Endothelial cell (in vitro differentiated cells): ENCODE data around the gene ANKRD17. TPM values are rescaled to one million over a fixed set of nuclear protein-coding genes. Genes with fewer than 3 reads are reported as not detected.

Experiments used
- DNase-seq: peaks from one replicate; pipeline ENCODE4 v3.0.0; 2021; ENCODE audit warnings: low spot score
- H3K27ac Mint-ChIP-seq: one replicate; pipeline ENCODE4 v1.8.0; 2021; ENCODE audit warnings: mixed read lengths, inconsistent platforms; ENCODE audit not compliant: unreplicated experiment
- H3K27me3 Mint-ChIP-seq: one replicate; pipeline ENCODE4 v1.8.0; 2021; ENCODE audit warnings: mild to moderate bottlenecking, moderate library complexity, mixed read lengths, inconsistent platforms; ENCODE audit not compliant: unreplicated experiment
- H3K36me3 Mint-ChIP-seq: one replicate; pipeline ENCODE4 v1.8.0; 2021; ENCODE audit warnings: mild to moderate bottlenecking, low read depth, mixed read lengths, inconsistent platforms; ENCODE audit not compliant: unreplicated experiment
- H3K4me1 Mint-ChIP-seq: one replicate; pipeline ENCODE4 v1.8.0; 2021; ENCODE audit warnings: mild to moderate bottlenecking, mixed read lengths, inconsistent platforms; ENCODE audit not compliant: unreplicated experiment
- H3K4me3 Mint-ChIP-seq: one replicate; pipeline ENCODE4 v1.8.0; 2021; ENCODE audit warnings: mild to moderate bottlenecking, mixed read lengths, inconsistent platforms; ENCODE audit not compliant: unreplicated experiment
- H3K9me3 Mint-ChIP-seq: one replicate; pipeline ENCODE4 v1.8.0; 2021; ENCODE audit warnings: mixed read lengths, inconsistent platforms; ENCODE audit not compliant: unreplicated experiment
- total RNA-seq: library from RNA; stranded (reverse); fragmentation: NEBNext Ultra II Directional; extraction: Animal tissue kit (Norgen Biotek cat#: 25700); gene quantifications from one replicate; pipeline ENCODE4 v1.2.1, GENCODE V29; 2021; ENCODE audit not compliant: unreplicated experiment
- TF ChIP-seq, protein P1 (sequence below): fragments of 200-600 bp; sonication (generic); IDR thresholded peaks from one replicate; pipeline ENCODE4 v1.5.0; 2021; ENCODE audit warnings: antibody characterized with exemption; ENCODE audit not compliant: unreplicated experiment

Gene ANKRD17
- total RNA-seq, 1 donor from 2014 or later, result 61.8 TPM

DNA sequence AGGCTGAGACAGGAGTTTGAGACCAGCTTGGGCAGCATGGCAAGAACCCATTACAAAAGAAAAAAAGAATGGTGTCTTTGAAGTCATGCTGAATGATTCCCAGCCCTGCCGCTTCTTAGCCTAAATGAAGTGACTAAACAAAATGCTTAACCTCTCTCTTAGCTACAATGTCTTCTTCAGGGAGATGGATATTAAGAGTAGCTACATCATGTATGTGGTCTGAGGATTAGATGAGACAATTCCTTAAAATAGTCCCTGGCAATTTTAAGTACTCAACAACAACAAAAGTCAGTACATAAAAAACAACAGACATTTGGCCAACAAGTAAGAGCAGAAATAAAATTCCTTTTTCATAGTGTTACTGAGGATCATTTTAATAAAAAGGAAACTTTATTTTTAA, 124.8 kb downstream of the ANKRD17 start:
- Mint-ChIP-seq H3K27ac (peak overlapping the region; percentile 41), H3K9me3 (no peaks in the 10 kb centered on the region), H3K4me3 (no peak overlapping the region), H3K4me1 (no peaks in the 10 kb centered on the region), H3K36me3 (peaks cover 8% of the 10 kb centered on the region), H3K27me3 (no peaks in the 10 kb centered on the region)
- DNase-seq, result no peak
- TF ChIP-seq, protein P1, sequence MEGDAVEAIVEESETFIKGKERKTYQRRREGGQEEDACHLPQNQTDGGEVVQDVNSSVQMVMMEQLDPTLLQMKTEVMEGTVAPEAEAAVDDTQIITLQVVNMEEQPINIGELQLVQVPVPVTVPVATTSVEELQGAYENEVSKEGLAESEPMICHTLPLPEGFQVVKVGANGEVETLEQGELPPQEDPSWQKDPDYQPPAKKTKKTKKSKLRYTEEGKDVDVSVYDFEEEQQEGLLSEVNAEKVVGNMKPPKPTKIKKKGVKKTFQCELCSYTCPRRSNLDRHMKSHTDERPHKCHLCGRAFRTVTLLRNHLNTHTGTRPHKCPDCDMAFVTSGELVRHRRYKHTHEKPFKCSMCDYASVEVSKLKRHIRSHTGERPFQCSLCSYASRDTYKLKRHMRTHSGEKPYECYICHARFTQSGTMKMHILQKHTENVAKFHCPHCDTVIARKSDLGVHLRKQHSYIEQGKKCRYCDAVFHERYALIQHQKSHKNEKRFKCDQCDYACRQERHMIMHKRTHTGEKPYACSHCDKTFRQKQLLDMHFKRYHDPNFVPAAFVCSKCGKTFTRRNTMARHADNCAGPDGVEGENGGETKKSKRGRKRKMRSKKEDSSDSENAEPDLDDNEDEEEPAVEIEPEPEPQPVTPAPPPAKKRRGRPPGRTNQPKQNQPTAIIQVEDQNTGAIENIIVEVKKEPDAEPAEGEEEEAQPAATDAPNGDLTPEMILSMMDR, result no peak

DNA sequence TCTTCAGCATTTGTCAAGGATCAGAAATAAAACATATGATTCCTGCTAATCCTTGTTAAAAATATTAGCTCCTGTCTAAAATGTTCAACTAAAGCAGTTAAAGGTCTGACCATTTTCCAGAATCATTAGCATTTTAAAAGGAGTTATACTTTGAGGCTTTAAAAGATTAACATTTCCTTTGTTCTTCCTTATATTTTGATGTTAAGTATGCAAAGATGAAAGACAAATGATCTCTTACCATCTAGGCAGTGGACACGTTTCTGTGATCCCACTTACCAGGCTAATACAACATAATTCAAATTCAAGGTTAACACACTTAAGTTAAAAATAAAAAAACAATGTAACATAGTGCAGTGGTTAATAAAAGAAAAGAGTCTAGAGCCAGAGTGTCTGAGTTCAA, 127.3 kb downstream of the ANKRD17 start:
- Mint-ChIP-seq H3K9me3 (no peaks in the 10 kb centered on the region), H3K4me3 (no peak overlapping the region), H3K27ac (no peak overlapping the region), H3K4me1 (no peaks in the 10 kb centered on the region), H3K27me3 (no peaks in the 10 kb centered on the region), H3K36me3 (peaks cover 4% of the 10 kb centered on the region)
- DNase-seq, result no peak
- TF ChIP-seq, protein P1, result no peak

- Mint-ChIP-seq H3K4me3 (no peak overlapping the region), H3K27me3 (no peaks in the 10 kb centered on the region), H3K9me3 (no peaks in the 10 kb centered on the region), H3K4me1 (peaks cover 4% of the 10 kb centered on the region), H3K36me3 (peaks cover 4% of the 10 kb centered on the region), H3K27ac (no peak overlapping the region)
- TF ChIP-seq, protein P1, result no peak
- DNase-seq, result no peak
Observed at GRCh38 chr4:73129319-73129718, 129.3 kb downstream of the ANKRD17 start.

GRCh38 chr4:73127839-73128453, 130.7 kb downstream of the ANKRD17 start:
- Mint-ChIP-seq H3K27me3 (no peaks in the 10 kb centered on the region), H3K4me3 (no peak overlapping the region), H3K4me1 (peaks cover 4% of the 10 kb centered on the region), H3K9me3 (no peaks in the 10 kb centered on the region), H3K27ac (no peak overlapping the region), H3K36me3 (no peaks in the 10 kb centered on the region)
- no peak for DNase-seq
- TF ChIP-seq, protein P1, result no peak

DNA sequence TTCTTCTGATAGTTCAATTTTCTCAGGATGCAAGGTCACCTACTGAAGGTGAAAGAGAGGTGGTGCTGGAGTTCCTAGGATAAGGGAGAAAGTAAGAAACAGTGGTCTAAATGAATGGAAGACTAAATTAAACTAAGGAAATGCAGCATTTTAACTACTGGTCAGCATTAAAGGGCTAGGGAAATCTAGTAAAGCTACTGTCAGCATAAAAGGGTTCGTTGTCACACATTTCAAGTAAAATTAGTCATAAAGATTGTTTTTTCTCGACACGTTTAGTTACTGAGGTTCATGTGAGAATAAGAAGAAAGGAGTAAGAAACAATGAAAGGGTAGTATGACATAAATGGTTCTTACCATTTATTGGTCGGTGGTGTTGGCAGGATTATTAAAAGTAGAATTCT, 149.1 kb downstream of the ANKRD17 start:
- no peaks in the 10 kb centered on the region for H3K9me3 Mint-ChIP-seq
- peaks cover 6% of the 10 kb centered on the region for H3K4me1 Mint-ChIP-seq
- H3K27me3 Mint-ChIP-seq, result peaks cover 1% of the 10 kb centered on the region
- H3K36me3 Mint-ChIP-seq, result peaks cover 10% of the 10 kb centered on the region
- H3K27ac Mint-ChIP-seq, result no peak overlapping the region
- TF ChIP-seq, protein P1, result no peak
- no peak overlapping the region for H3K4me3 Mint-ChIP-seq
- no peak for DNase-seq
